ENCODE data around the gene CHST9. TPM values are rescaled to one million over a fixed set of nuclear protein-coding genes. Genes with fewer than 3 reads are reported as not detected.

Gene CHST9
- total RNA-seq, 1 experiment from 2014 or later: 19.2 TPM

DNA sequence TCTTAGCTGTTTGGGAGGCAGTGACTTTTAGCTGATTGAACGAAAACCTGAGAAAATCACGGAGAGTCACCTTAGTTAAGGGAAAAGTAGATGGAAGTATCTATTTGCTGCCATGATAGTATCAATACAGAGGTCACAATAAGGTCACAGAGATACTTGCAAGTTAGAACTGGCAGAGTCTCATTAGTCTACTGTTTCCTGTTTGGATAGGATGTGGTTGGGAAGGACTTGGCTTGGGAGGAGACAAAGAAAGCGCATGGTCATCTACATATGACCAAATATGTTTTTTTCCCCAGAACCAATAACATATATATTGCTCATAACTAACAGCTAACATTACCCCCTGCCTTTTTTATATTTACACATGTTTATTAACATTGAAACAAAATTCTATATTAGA lies 241.2 kb downstream of the CHST9 start (continued):
- no peak for TF ChIP-seq MXD4 (CRISPR knock-in tag; IDR thresholded peaks at IDR 0.05; ENCODE audit: borderline replicate concordance)
- no peak for TF ChIP-seq FOXK1 (CRISPR knock-in tag; IDR thresholded peaks at IDR 0.05)
- TF ChIP-seq, protein P1, sequence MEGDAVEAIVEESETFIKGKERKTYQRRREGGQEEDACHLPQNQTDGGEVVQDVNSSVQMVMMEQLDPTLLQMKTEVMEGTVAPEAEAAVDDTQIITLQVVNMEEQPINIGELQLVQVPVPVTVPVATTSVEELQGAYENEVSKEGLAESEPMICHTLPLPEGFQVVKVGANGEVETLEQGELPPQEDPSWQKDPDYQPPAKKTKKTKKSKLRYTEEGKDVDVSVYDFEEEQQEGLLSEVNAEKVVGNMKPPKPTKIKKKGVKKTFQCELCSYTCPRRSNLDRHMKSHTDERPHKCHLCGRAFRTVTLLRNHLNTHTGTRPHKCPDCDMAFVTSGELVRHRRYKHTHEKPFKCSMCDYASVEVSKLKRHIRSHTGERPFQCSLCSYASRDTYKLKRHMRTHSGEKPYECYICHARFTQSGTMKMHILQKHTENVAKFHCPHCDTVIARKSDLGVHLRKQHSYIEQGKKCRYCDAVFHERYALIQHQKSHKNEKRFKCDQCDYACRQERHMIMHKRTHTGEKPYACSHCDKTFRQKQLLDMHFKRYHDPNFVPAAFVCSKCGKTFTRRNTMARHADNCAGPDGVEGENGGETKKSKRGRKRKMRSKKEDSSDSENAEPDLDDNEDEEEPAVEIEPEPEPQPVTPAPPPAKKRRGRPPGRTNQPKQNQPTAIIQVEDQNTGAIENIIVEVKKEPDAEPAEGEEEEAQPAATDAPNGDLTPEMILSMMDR (IDR thresholded peaks at IDR 0.05): no peak
- no peak for TF ChIP-seq SMAD4 (CRISPR knock-in tag; IDR thresholded peaks at IDR 0.05)
- TF ChIP-seq NR3C1 (CRISPR knock-in tag; conservative IDR thresholded peaks at IDR 0.05; ENCODE audit: low read depth): no peak
- TF ChIP-seq IRF2 (CRISPR knock-in tag; IDR thresholded peaks at IDR 0.05; ENCODE audit: borderline replicate concordance, low read depth): no peak
- TF ChIP-seq, protein P2, sequence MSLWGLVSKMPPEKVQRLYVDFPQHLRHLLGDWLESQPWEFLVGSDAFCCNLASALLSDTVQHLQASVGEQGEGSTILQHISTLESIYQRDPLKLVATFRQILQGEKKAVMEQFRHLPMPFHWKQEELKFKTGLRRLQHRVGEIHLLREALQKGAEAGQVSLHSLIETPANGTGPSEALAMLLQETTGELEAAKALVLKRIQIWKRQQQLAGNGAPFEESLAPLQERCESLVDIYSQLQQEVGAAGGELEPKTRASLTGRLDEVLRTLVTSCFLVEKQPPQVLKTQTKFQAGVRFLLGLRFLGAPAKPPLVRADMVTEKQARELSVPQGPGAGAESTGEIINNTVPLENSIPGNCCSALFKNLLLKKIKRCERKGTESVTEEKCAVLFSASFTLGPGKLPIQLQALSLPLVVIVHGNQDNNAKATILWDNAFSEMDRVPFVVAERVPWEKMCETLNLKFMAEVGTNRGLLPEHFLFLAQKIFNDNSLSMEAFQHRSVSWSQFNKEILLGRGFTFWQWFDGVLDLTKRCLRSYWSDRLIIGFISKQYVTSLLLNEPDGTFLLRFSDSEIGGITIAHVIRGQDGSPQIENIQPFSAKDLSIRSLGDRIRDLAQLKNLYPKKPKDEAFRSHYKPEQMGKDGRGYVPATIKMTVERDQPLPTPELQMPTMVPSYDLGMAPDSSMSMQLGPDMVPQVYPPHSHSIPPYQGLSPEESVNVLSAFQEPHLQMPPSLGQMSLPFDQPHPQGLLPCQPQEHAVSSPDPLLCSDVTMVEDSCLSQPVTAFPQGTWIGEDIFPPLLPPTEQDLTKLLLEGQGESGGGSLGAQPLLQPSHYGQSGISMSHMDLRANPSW (CRISPR knock-in tag; conservative IDR thresholded peaks at IDR 0.05; ENCODE audit: low read depth): no peak
- TF ChIP-seq, protein P3, sequence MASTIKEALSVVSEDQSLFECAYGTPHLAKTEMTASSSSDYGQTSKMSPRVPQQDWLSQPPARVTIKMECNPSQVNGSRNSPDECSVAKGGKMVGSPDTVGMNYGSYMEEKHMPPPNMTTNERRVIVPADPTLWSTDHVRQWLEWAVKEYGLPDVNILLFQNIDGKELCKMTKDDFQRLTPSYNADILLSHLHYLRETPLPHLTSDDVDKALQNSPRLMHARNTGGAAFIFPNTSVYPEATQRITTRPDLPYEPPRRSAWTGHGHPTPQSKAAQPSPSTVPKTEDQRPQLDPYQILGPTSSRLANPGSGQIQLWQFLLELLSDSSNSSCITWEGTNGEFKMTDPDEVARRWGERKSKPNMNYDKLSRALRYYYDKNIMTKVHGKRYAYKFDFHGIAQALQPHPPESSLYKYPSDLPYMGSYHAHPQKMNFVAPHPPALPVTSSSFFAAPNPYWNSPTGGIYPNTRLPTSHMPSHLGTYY (CRISPR knock-in tag; IDR thresholded peaks at IDR 0.05): no peak
- TF ChIP-seq, protein P4, sequence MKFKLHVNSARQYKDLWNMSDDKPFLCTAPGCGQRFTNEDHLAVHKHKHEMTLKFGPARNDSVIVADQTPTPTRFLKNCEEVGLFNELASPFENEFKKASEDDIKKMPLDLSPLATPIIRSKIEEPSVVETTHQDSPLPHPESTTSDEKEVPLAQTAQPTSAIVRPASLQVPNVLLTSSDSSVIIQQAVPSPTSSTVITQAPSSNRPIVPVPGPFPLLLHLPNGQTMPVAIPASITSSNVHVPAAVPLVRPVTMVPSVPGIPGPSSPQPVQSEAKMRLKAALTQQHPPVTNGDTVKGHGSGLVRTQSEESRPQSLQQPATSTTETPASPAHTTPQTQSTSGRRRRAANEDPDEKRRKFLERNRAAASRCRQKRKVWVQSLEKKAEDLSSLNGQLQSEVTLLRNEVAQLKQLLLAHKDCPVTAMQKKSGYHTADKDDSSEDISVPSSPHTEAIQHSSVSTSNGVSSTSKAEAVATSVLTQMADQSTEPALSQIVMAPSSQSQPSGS (CRISPR knock-in tag; IDR thresholded peaks at IDR 0.05; ENCODE audit: borderline replicate concordance, low read depth): no peak
- no peak for TF ChIP-seq FOXJ3 (CRISPR knock-in tag; IDR thresholded peaks at IDR 0.05; ENCODE audit: borderline replicate concordance)
- no peak for TF ChIP-seq TCF7 (CRISPR knock-in tag; IDR thresholded peaks at IDR 0.05; ENCODE audit: low read depth)

DNA sequence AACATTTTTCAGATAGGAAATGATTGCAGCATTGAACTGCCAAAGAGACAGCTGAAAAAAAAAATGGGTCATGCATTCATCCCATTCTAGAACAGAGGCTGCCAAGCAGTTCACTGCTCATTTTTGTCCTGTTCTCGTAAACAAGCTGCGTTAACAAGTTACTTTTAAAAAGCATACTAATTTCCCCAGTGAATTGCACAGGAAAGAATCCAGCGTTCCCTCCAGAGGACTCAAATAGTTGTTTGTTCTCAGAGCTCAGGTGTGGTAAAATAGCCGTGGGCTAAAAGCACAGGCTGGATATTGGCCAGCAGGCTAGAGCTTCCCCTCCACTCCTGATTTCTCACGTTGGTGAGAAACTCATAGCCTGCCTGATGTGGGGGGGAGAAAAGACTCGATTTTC lies 243.5 kb downstream of the CHST9 start:
- ATAC-seq: no peak
- H3K27ac Mint-ChIP-seq: no peak overlapping the region
- ChIA-PET CTCF (no interaction called here), POLR2A (no interaction called here)
- TF ChIP-seq, protein P5, sequence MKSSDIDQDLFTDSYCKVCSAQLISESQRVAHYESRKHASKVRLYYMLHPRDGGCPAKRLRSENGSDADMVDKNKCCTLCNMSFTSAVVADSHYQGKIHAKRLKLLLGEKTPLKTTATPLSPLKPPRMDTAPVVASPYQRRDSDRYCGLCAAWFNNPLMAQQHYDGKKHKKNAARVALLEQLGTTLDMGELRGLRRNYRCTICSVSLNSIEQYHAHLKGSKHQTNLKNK (CRISPR knock-in tag; IDR thresholded peaks at IDR 0.05): no peak
- TF ChIP-seq NR3C1 (CRISPR knock-in tag; conservative IDR thresholded peaks at IDR 0.05; ENCODE audit: low read depth): no peak
- TF ChIP-seq, protein P4 (CRISPR knock-in tag; IDR thresholded peaks at IDR 0.05; ENCODE audit: borderline replicate concordance, low read depth): no peak
- TF ChIP-seq FOXJ3 (CRISPR knock-in tag; IDR thresholded peaks at IDR 0.05; ENCODE audit: borderline replicate concordance): no peak
- TF ChIP-seq EMX1 (CRISPR knock-in tag; IDR thresholded peaks at IDR 0.05): no peak
- no peak for TF ChIP-seq GABPB1 (CRISPR knock-in tag; IDR thresholded peaks at IDR 0.05)
- no peak for TF ChIP-seq JUN (CRISPR knock-in tag; IDR thresholded peaks at IDR 0.05)
- TF ChIP-seq ZNF219 (CRISPR knock-in tag; IDR thresholded peaks at IDR 0.05; ENCODE audit: borderline replicate concordance): no peak
- TF ChIP-seq, protein P2 (CRISPR knock-in tag; conservative IDR thresholded peaks at IDR 0.05; ENCODE audit: low read depth): no peak
- TF ChIP-seq, protein P6, sequence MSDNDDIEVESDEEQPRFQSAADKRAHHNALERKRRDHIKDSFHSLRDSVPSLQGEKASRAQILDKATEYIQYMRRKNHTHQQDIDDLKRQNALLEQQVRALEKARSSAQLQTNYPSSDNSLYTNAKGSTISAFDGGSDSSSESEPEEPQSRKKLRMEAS (CRISPR knock-in tag; IDR thresholded peaks at IDR 0.05): no peak
- peaks cover 7% of the 10 kb centered on the region; the same call in 1 of the 2 replicates for H3K36me3 Mint-ChIP-seq
- no peak overlapping the region for H3K4me3 Mint-ChIP-seq
- no peaks in the 10 kb centered on the region for H3K27me3 Mint-ChIP-seq (ENCODE audit: low read depth)
- DNase-seq (ENCODE audit: low spot score): no peak
- H3K9me3 Mint-ChIP-seq: peaks cover 4% of the 10 kb centered on the region; the same call in 1 of the 2 replicates
- H3K4me1 Mint-ChIP-seq: peaks cover 5% of the 10 kb centered on the region; the same call in 1 of the 2 replicates

Measured in WTC11 (cell line).